Smooth muscle cell of bladder (primary cell): Measurements from ENCODE around the gene NDUFA1. TPM values are rescaled to one million over a fixed set of nuclear protein-coding genes. Genes with fewer than 3 reads are reported as not detected.

Experiments
- total RNA-seq: library from RNA; depleted of rRNA; stranded (reverse); fragments of >200 nt; gene quantifications from 2 replicates; pipeline ENCODE4 v1.2.3, GENCODE V29; 2014

The NDUFA1 gene
- total RNA-seq = 144 and 150 TPM in 2 replicates

DNA sequence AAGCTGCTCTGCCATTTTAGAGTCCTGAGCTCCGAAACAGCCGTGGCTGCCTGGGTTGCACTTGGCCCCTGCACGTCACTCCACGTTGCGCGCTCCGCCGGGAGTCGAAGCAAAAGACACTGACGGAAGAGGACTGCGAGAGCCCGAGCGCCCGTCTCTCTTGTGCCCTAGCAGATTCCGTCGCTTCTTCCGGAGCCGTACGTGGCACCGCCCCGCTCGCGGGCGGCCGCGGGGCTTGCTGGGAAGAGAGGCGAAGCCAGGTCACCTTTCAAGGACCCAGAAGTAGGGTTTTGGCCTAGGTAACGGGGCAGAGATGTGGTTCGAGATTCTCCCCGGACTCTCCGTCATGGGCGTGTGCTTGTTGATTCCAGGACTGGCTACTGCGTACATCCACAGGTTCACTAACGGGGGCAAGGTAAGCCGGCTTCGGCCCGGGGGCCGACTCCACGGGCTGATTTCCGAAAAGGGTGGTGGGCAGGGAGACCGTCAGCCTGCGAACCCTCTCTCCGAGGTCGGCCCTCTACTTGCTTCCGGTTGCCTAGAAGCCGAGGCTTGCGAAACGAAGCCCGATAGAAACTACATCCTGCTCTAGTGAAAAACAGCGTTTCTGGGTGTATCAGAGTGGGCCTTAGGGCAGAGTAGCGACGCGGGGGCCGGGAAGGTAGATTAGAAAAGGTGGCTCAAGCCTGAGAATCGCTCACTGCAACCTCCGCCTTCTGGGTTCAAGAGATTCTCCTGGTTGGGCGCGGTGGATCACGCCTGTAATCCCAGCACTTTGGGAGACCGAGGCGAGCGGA is at the start of gene NDUFA1, which contains the start of gene RNF113A:
NDUFA1 (plus strand) TSS at position 234 of the 797 bp plus-strand sequence; CDS start at position 314, 80 bp downstream.
RNF113A (minus strand) TSS at position 135 of the 797 bp plus-strand sequence; CDS start at position 15, 120 bp downstream.

GRCh38 chrX:119852382-119853353 is 19.0 kb upstream of the NDUFA1 start, which contains the start of gene UPF3B:
UPF3B (minus strand) TSS chrX:119852963; CDS start chrX:119852928, 35 bp downstream.

GRCh38 chrX:119895843-119896326 is 24.3 kb downstream of the NDUFA1 start, which contains the start of gene AKAP14:
AKAP14 (plus strand) TSS chrX:119895893; CDS start chrX:119903224, 7,331 bp downstream.

Other genes starting within 250 kb of the NDUFA1 start
- 13.9 and 20.5 TPM in 2 replicates for gene SEPTIN6, start 178.7 kb upstream of the NDUFA1 start, total RNA-seq
- gene SOWAHD, start 113.2 kb upstream of the NDUFA1 start, total RNA-seq = 0.18 and 0.43 TPM in 2 replicates
- 3,179 and 3,288 TPM in 2 replicates for gene RPL39, start 80.2 kb upstream of the NDUFA1 start, total RNA-seq
- 1.1 and 1.2 TPM in 2 replicates for gene UPF3B, start 18.9 kb upstream of the NDUFA1 start, total RNA-seq
- 16.5 and 17.4 TPM in 2 replicates for gene RNF113A, start 99 bp upstream of the NDUFA1 start, total RNA-seq
- gene AKAP14, start 24.1 kb downstream of the NDUFA1 start, total RNA-seq = not detected in 2 replicates
- 3.4 and 4.0 TPM in 2 replicates for gene NKAP, start 71.9 kb downstream of the NDUFA1 start, total RNA-seq
- gene RHOXF2B, start 205.9 kb downstream of the NDUFA1 start, total RNA-seq = under 0.01 TPM in 1 of 2 replicates, not detected in the other
- not detected in 2 replicates for gene RHOXF1, start 244.1 kb downstream of the NDUFA1 start, total RNA-seq